Activated naive CD4-positive, alpha-beta T cell treated with anti-CD3 and anti-CD28 coated beads, Interleukin-2, amount 10 ng/mL, durations not matched to agents 7 days and 5 days (primary cell): ENCODE data around the gene KRTAP16-1.

Experiments used
- CTCF ChIA-PET: fragments of 350-600 bp; sonication (Branson Sonifier 250); formaldehyde crosslinking; loops from one replicate; lab custom pipeline; 2021; ENCODE audit warnings: antibody characterized with exemption; lab: Charles Lee
- DNase-seq: peaks from one replicate; pipeline ENCODE4 v3.0.0-alpha.2; 2020
- H3K27ac Mint-ChIP-seq: one replicate; pipeline ENCODE4 v1.8.0; 2021; ENCODE audit warnings: mild to moderate bottlenecking, moderate library complexity, mixed read lengths
- H3K27me3 Mint-ChIP-seq: one replicate; pipeline ENCODE4 v1.8.0; 2021; ENCODE audit warnings: mild to moderate bottlenecking, mixed read lengths
- H3K36me3 Mint-ChIP-seq: one replicate; pipeline ENCODE4 v1.8.0; 2021; ENCODE audit warnings: mixed read lengths
- H3K4me1 Mint-ChIP-seq: one replicate; pipeline ENCODE4 v1.8.0; 2021; ENCODE audit warnings: mixed read lengths
- H3K4me3 Mint-ChIP-seq: one replicate; pipeline ENCODE4 v1.8.0; 2021; ENCODE audit warnings: mild to moderate bottlenecking, moderate library complexity, mixed read lengths
- H3K9me3 Mint-ChIP-seq: one replicate; pipeline ENCODE4 v1.8.0; 2021; ENCODE audit warnings: mixed read lengths

The KRTAP16-1 gene

GRCh38 chr17:41338961-41339485 lies 29.9 kb upstream of the KRTAP16-1 start:
- no peak for DNase-seq
- peaks cover 21% of the 10 kb centered on the region for H3K27me3 Mint-ChIP-seq
- peaks cover 21% of the 10 kb centered on the region for H3K9me3 Mint-ChIP-seq
- CTCF ChIA-PET = interaction anchor here (1.0 to 1.1 kb wide), 3 partner anchors 30 to 309 kb away, joined by 3 to 4 read pairs (median 4); partner anchors contain the start of gene KRTAP16-1
- peak overlapping the region; percentile 88 for H3K27ac Mint-ChIP-seq
- H3K4me3 Mint-ChIP-seq = no peak overlapping the region
- peaks cover 77% of the 10 kb centered on the region for H3K4me1 Mint-ChIP-seq
- peaks cover 19% of the 10 kb centered on the region for H3K36me3 Mint-ChIP-seq

- Mint-ChIP-seq H3K27me3 (peaks cover 32% of the 10 kb centered on the region), H3K4me1 (peaks cover 53% of the 10 kb centered on the region), H3K27ac (no peak overlapping the region), H3K9me3 (no peaks in the 10 kb centered on the region), H3K36me3 (no peaks in the 10 kb centered on the region), H3K4me3 (no peak overlapping the region)
- CTCF ChIA-PET = no interaction called here
- DNase-seq = no peak
Observed at GRCh38 chr17:41335747-41336146, 26.6 kb upstream of the KRTAP16-1 start.

DNA sequence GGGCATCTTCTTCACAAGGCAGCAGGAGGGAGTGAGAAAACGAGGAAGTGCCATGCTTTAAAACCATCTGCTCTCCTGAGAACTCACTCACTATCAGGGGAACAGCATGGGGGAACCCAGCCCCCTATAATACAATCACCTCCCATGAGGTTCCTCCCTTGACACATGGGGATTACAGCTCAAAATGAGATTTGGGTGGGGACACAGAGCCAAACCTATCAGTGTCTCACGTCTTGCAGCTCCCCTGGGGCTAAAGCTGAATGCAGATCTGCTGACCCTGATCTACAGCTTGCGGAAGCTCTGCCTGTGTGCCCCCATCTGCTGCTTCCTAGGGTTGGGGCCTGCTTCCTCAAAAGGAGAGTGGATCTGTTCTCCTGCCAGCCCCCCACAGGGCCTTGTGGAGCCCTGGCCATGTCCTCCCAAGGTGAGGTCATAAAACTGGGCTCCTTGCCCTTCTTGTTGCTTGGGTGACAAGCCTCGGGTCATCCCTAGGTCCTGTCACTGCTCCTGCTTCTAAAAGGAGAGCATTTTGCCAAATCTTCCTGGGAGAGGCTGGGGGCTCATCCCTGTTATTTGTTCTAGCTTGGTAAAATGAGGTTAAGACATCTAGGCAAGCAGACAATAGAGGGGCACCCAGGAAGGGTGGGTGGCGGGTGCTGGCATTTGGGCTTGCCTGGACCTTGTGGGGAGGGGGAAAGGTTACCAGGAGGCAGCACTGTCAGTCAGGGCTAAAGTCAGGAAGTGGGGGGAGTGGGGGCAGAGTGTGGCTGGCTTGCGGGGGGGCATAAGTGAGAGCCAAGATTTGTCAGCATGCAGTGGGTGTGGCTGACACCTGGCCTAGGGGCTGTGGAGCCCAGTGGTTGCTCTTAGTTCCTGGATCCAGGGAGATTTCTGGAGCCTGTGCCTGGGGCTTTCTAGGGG lies 25.5 kb upstream of the KRTAP16-1 start:
- no peaks in the 10 kb centered on the region for H3K36me3 Mint-ChIP-seq
- CTCF ChIA-PET = no interaction called here
- no peaks in the 10 kb centered on the region for H3K9me3 Mint-ChIP-seq
- H3K4me1 Mint-ChIP-seq = peaks cover 42% of the 10 kb centered on the region
- H3K27ac Mint-ChIP-seq = no peak overlapping the region
- DNase-seq = no peak
- peaks cover 32% of the 10 kb centered on the region for H3K27me3 Mint-ChIP-seq
- H3K4me3 Mint-ChIP-seq = no peak overlapping the region

DNA sequence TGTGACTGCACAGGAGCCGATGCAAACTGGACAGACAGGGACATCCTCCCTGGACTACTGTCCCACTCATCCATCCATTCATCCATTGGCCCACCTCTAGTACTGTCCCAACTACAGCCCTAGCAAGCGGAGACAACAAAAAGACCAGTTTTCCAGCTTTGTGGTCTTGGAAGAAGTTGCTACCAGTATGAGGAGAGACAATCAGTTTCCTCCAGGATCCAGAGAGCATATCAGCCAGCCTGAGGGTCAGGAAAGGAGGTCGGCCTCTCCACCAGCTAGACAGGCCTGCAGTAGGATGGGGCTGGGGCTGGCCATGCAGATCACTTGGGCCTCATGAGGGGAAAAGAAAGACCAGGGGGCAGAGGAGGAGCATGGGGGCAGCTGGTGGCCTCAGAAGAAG lies 24.7 kb upstream of the KRTAP16-1 start:
- H3K4me1 Mint-ChIP-seq = peaks cover 34% of the 10 kb centered on the region
- H3K27ac Mint-ChIP-seq = no peak overlapping the region
- peaks cover 32% of the 10 kb centered on the region for H3K27me3 Mint-ChIP-seq
- DNase-seq = no peak
- H3K4me3 Mint-ChIP-seq = no peak overlapping the region
- CTCF ChIA-PET = interaction anchor here (1.0 kb wide), 1 partner anchor 10 kb away, joined by 3 read pairs; no protein-coding TSS in a partner anchor
- H3K9me3 Mint-ChIP-seq = no peaks in the 10 kb centered on the region
- no peaks in the 10 kb centered on the region for H3K36me3 Mint-ChIP-seq

- no peak overlapping the region for H3K27ac Mint-ChIP-seq
- H3K4me1 Mint-ChIP-seq = peaks cover 32% of the 10 kb centered on the region
- DNase-seq = no peak
- peaks cover 32% of the 10 kb centered on the region for H3K27me3 Mint-ChIP-seq
- H3K36me3 Mint-ChIP-seq = no peaks in the 10 kb centered on the region
- CTCF ChIA-PET = interaction anchor here (1.0 kb wide), 1 partner anchor 9 kb away, joined by 3 read pairs; no protein-coding TSS in a partner anchor
- H3K9me3 Mint-ChIP-seq = no peaks in the 10 kb centered on the region
- H3K4me3 Mint-ChIP-seq = no peak overlapping the region
Observed at GRCh38 chr17:41333098-41333497, 24.0 kb upstream of the KRTAP16-1 start.

DNA sequence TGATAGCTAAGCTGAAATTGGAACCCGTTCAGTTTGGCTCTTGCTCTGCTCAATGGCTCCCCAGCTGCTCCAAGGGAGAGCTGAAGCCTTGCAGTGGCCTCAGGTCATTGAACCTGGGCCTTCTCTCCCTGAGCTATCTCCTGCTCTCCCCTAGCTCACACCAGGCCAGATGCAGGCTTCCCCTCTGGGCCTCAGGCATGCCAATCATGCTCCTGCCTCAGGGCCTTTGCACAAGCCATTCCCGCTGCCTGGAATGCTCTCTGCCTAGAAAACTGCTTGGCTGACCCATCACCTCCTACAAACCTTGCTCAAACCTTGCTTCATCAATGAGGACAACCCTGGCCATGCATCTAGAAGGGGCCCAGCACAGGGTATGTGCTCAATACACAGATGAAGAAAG lies 23.1 kb upstream of the KRTAP16-1 start:
- H3K4me1 Mint-ChIP-seq = peaks cover 30% of the 10 kb centered on the region
- H3K36me3 Mint-ChIP-seq = no peaks in the 10 kb centered on the region
- H3K4me3 Mint-ChIP-seq = no peak overlapping the region
- CTCF ChIA-PET = no interaction called here
- no peaks in the 10 kb centered on the region for H3K9me3 Mint-ChIP-seq
- peaks cover 32% of the 10 kb centered on the region for H3K27me3 Mint-ChIP-seq
- DNase-seq = no peak
- H3K27ac Mint-ChIP-seq = no peak overlapping the region

DNA sequence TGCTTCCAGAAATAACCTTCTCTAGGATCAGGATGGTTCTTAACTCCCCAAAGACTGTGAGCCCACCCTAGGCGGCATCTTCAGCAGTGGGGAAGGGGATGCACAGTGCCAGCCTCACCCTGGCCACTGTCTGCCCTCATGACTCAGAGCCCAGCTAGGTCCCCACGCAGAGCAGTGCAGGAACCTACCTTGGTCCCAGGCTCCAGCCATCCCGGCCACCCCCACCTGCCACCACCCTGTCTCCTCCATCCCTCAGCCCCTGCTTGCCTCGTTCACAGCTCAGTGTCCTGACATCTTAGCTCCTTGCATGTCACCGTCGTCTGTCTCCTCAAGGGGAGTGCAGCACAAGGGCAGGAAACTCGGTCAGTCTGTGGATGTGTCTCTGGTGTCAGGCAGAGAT lies 22.5 kb upstream of the KRTAP16-1 start:
- H3K27me3 Mint-ChIP-seq = peaks cover 32% of the 10 kb centered on the region
- H3K4me1 Mint-ChIP-seq = peaks cover 36% of the 10 kb centered on the region
- CTCF ChIA-PET = interaction anchor here (1.2 kb wide), 1 partner anchor 9 kb away, joined by 5 read pairs; no protein-coding TSS in a partner anchor
- no peak overlapping the region for H3K4me3 Mint-ChIP-seq
- no peak overlapping the region for H3K27ac Mint-ChIP-seq
- H3K36me3 Mint-ChIP-seq = no peaks in the 10 kb centered on the region
- H3K9me3 Mint-ChIP-seq = no peaks in the 10 kb centered on the region
- DNase-seq = no peak

DNA sequence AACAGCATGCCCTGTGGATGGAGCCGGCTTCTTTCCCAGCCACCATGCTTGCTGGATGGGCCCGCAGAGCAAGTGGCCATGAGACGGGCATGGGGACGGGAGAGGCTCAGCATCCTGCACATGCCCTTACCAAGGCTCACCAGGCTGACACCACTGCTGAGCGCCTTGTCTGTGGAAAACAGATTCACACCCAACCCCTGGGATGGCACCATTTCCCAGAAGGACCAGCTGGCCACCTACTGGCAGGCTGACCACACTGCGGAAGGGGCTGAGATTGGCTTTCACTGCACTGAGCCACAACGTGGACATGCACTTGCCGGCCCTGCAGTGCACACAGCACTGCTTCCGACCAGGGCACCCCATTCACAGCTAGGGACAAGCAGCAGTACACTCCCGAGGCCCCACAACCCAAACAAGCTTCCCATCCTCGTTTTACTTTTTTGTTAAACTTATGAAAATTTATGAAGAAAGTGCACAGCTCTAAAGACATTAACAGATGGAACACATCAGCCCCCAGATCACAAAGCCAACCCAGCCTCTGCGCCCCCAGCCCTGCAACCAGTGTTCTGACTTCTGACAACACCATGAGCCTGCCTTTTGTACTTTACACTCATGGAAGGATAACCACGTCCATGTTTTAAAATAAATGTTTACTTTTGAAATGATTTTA lies 20.3 kb upstream of the KRTAP16-1 start:
- Mint-ChIP-seq H3K4me3 (no peak overlapping the region), H3K27me3 (peaks cover 14% of the 10 kb centered on the region), H3K9me3 (no peaks in the 10 kb centered on the region), H3K4me1 (peaks cover 35% of the 10 kb centered on the region), H3K27ac (no peak overlapping the region), H3K36me3 (no peaks in the 10 kb centered on the region)
- CTCF ChIA-PET = interaction anchor here (0.9 to 1.4 kb wide), 2 partner anchors 19 to 419 kb away, joined by 3 to 4 read pairs; no protein-coding TSS in a partner anchor
- DNase-seq = peak; percentile 37

- no peaks in the 10 kb centered on the region for H3K9me3 Mint-ChIP-seq
- H3K27me3 Mint-ChIP-seq = peaks cover 9% of the 10 kb centered on the region
- DNase-seq = no peak
- CTCF ChIA-PET = interaction anchor here (1.4 kb wide), 1 partner anchor 418 kb away, joined by 3 read pairs; no protein-coding TSS in a partner anchor
- no peak overlapping the region for H3K4me3 Mint-ChIP-seq
- peaks cover 32% of the 10 kb centered on the region for H3K4me1 Mint-ChIP-seq
- no peaks in the 10 kb centered on the region for H3K36me3 Mint-ChIP-seq
- H3K27ac Mint-ChIP-seq = no peak overlapping the region
Observed at GRCh38 chr17:41328207-41328606, 19.1 kb upstream of the KRTAP16-1 start.

- Mint-ChIP-seq H3K9me3 (no peaks in the 10 kb centered on the region), H3K27me3 (peaks cover 9% of the 10 kb centered on the region), H3K4me3 (no peak overlapping the region), H3K27ac (peak overlapping the region; percentile 64), H3K36me3 (no peaks in the 10 kb centered on the region), H3K4me1 (peaks cover 34% of the 10 kb centered on the region)
- CTCF ChIA-PET = interaction anchor here (1.4 kb wide), 1 partner anchor 417 kb away, joined by 3 read pairs; no protein-coding TSS in a partner anchor
- DNase-seq = no peak
Observed at GRCh38 chr17:41327411-41328120, 18.5 kb upstream of the KRTAP16-1 start.

GRCh38 chr17:41326173-41327145 lies 17.4 kb upstream of the KRTAP16-1 start:
- H3K4me1 Mint-ChIP-seq = peaks cover 36% of the 10 kb centered on the region
- H3K36me3 Mint-ChIP-seq = no peaks in the 10 kb centered on the region
- CTCF ChIA-PET = no interaction called here

GRCh38 chr17:41325611-41326010 lies 16.5 kb upstream of the KRTAP16-1 start:
- Mint-ChIP-seq H3K9me3 (no peaks in the 10 kb centered on the region), H3K27me3 (no peaks in the 10 kb centered on the region), H3K4me1 (peaks cover 36% of the 10 kb centered on the region), H3K4me3 (no peak overlapping the region), H3K27ac (no peak overlapping the region), H3K36me3 (no peaks in the 10 kb centered on the region)
- DNase-seq = no peak
- CTCF ChIA-PET = no interaction called here

More at GRCh38 chr17:41326173-41327145, 17.4 kb upstream of the KRTAP16-1 start:
- Mint-ChIP-seq H3K27ac (peak overlapping the region; percentile 64), H3K9me3 (no peaks in the 10 kb centered on the region), H3K4me3 (no peak overlapping the region), H3K27me3 (peaks cover 5% of the 10 kb centered on the region)
- DNase-seq = peak; percentile 60

DNA sequence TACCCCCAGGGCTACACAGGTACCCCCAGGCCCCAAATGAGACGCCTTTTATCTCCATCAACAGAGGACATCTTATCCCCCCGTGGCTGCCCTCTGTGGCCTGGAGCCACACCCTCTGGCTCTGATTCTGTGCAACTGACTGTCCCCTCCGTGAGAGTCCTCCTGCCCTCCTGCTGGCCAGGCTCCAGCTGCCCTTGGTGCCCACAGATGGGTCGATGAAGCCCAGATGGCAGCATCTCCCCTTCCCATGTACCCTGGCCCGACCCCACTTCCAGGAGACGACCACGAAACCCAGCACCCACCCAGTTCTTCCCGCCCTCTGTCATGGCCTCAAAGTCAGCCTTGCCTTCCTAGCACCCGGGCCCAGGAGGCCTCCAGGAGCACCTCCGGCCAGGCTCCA lies 16.0 kb upstream of the KRTAP16-1 start:
- Mint-ChIP-seq H3K4me1 (peaks cover 36% of the 10 kb centered on the region), H3K36me3 (no peaks in the 10 kb centered on the region)

More for the DNA sequence above, 16.0 kb upstream of the KRTAP16-1 start:
- Mint-ChIP-seq H3K27ac (no peak overlapping the region), H3K9me3 (no peaks in the 10 kb centered on the region), H3K27me3 (no peaks in the 10 kb centered on the region), H3K4me3 (no peak overlapping the region)
- DNase-seq = no peak
- CTCF ChIA-PET = no interaction called here
